CD1c-positive myeloid dendritic cell (primary cell): ENCODE results near the gene TCF12.
A peak's percentile ranks its signal among the peaks of the same experiment; 100 is the strongest.
"Not testable (repeated sequence)": the region's sequence is repeated elsewhere in the genome, so short reads cannot be mapped to it uniquely, and the experiment has no call there.

Experiments
- DNase-seq: peaks from one replicate; pipeline ENCODE4 v3.0.0-alpha.2; 2016; ENCODE audit errors: extremely low spot score

The TCF12 gene

DNA sequence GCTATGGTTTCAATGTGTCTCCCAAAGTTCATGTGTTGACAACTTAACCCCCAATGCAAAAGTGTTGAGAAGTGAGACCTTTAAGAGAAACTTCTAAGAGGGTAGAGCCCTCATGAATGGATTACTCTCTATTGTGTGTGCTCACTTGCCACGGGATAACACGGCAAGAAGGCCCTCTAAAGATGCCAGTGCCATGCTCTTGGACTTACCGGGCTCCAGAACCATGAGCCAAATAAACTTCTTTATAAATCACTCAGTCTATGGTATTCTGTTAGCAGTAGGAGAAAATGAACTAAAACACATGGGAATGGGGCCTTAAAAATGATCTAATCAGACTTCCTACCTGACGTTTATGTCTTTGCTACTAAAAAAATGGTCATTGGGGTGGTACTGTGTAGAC is 2.6 kb upstream of the TCF12 start:
- no peak for DNase-seq

DNA sequence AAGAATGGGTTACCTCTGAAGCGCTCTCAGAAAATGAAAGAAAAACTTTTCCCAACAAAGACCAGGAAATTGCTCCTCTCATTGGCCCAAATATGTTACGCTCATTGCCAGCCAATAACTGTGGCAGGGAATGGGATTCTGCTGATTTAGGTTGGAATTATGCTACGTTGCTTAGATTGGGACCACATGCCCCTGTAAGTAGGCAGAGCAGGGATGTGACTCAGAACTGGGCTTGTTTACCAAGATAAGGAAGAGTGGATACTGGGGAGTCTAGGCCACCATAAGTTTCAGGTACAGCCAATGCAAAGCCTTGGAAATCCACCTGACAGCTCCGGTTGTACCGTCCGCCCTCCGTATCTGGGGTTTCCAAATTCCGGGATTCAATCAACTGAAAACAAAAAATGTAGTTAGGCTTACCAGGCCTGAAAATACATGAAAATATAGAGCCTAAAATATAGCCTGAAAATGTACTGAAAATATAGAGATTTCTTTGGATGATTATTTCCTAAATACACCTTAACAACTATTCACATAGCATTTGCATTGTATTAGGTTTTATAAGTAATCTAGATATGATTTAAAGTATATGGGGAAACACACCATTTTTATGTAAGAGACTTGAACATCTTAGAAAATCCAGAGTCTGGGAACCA is 1.5 kb upstream of the TCF12 start:
- no peak for DNase-seq

DNA sequence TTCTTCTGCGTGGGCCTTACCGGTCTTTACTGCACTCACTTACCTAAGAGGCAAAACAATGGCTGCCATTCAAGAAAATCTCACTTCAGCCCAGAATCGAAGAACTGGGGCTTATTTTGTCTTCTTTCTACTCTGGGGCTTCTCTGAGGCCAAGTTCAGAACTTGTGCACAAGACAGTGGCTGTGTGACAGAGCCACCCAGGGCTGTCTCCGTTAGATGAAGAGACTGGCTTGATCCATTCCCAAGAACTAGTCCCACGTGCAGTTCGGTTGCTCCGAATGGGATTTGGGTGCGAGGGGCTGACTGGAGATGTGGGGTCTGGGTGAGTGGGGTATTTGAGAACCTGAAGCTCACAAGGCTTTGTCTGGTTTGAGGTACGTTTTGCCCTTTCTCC is 795 bp upstream of the TCF12 start:
- DNase-seq: no peak

DNA sequence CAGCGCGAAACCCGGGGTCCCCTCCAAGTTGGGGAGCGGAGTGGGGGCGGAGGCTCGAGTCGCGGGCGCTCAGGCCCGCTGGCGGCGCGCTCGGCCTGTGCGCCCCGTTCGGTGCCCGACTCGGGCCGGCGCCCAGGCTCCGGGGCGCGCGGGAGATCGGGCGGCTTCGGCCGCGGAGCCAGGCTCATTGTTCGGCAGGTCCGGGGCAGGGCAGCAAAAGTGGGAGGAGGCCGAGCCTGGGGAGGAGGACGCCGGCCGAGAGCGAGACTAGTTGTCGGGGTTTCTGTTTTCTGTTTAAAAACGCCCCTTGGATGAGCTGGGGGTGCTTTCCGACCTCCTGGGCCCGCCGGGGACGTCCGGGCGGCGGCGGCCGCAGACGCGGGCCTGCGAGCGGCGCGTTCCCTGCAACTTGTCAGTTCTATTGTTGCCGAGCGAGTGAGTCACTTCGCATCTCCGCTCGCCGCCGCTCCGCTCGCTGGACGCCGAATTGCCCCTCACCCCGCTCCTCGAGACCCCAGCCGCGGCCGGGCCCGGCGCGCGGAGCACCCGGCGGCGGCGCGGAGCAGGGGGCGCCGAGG is 676 bp downstream of the TCF12 start:
- peak; percentile 60 for DNase-seq

DNA sequence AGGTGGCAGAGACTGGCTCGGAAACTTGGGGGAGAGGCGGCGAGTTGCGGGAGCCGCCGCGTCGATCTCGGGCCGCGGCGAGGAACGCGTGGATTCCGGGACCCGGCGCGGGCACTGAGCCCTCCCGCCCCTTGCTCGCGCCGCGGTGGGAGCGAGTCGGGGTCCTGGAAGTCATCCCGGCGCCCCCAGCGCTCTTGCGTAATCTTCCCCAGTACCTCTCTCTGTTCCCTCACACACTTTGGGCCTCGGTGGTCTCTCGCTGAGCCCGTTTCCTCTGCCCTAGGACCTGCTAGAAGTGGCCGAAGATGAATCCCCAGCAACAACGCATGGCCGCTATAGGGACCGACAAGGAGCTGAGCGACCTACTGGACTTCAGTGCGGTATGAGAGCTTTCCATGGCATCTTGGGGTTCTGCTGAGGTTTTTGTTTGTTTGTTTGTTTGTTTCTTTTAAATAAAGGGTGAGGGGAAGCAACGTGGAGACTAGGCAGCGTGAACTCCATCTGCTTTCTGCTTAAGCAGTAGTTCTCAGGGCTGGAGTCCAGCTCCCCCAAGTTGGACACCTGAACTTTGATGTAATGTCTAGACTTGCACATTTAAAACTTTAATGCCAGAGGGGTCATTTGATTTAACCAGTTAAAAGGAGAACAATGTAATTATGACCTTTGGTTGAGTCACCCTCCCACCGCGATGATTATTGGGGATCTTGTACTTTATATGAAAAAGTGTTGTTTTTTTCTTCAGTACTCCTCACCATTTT is 1.3 kb downstream of the TCF12 start:
- DNase-seq: peak; percentile 61

DNA sequence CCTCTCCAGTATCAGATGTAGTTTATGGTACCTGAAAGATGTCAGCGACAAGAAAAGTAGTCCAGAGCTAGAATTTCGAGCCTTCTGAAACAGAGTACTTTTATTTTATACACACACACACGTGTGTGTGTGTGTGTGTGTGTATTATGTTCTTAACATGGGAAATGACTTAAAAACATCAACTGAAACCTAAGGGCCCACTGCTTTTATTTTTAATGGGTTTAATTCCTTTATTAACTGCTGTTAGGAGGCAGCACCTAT is 1.9 kb downstream of the TCF12 start:
- no peak for DNase-seq

DNA sequence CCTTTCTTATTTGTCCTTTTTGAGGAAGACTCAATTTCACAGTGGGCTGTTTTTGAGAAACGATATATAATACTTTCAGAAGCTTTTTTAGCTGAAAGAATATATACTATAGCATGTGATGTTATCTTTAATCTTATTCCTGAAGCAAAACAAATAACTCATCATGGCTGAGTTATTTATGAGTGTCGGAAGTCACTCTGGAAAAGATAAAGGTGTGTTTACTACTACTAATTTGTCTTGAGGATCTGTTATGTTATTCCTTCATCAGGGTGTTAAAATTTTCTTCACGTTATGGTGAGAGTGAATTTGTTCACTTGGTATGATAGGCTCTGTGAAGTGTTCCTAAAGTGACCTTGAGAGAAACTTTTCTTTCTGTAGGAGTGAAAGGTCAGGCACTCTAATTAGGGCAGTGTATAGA is 4.7 kb downstream of the TCF12 start:
- DNase-seq: no peak

DNA sequence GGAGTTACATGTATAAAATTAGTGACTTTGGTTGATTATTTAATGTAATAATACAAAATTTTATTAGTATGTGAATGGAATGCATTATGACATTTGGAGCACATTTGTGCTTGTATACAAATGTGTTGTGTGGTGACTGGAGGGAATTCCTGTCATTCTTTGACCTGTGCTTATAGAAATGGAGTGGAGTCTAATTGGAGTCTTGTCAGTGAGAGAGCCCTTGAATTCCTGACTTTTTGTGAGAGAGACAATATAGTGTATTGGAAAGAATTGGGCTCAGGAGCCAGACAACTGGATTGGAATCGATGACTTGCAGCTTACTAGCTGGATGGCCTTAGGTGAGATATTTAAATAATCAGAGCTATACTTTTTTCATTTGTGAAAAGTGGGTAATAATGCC is 9.4 kb downstream of the TCF12 start:
- DNase-seq: no peak

DNA sequence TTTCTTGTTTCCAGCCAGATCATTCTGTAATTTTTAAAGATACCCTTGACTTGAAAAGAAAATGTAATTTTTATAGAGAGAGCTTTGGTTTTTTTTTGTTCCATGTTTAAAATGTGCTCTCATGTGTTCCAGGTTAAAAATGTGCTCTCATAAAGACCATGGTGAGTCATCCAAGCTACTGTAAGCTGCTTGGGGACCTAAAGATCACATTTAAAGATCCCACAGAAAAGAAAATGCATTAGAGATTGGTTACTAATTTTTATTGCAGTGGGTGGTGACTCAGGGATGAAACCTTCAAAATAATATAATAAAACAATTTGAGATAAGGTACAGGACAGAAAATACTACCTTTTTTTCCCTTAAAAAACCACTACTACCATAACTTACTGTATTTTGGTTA is 11.0 kb downstream of the TCF12 start:
- DNase-seq: no peak

DNA sequence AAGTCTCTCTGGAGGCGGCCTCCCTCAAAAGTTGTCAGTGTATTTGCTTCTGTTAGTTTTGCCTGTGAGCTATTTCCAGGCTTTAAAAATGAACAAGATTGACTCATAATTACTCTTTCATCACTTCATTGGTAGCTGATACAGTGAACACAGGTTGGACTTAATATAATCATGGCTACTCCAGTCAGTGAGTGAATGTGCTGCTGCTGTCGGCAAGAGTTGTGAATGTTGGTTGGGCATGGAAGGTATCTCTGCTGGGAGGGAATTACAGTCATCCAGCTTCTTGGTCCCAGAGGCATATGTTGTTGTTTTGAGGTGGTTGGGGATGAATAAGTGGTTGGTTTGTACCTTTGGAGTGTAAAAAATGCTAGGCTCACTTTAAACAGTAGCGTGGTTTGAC is 11.5 kb downstream of the TCF12 start:
- DNase-seq: no peak

DNA sequence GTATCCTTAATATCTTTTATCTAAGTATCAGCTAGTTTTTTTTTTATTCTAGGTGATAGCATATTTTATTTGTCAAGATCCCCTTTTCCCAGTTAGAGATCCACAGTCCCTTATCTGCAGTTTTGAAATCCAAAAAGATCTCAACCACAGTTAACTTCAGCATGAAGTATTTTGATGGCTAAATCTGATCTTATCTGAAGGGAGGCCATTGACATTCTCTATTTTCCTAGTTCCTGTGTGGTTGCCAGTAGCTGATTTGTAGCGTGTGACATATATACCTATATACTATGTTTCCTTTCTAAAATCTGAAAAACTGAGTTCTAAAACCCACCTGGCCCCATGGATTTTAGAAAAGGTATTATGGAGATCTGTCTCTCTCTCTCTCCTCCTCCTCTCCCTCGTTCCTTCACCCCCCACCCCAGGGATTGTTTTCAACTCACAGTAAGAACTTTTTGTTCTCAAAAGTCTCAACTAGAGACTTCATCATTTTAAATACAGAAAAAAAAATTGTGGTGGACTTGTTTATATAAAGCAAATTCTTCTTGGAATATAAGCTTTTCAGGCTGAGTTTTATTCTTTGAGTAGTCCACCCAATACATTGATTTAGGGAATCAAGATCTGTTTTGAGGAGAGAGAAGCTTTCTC is 12.3 kb downstream of the TCF12 start:
- no peak for DNase-seq

DNA sequence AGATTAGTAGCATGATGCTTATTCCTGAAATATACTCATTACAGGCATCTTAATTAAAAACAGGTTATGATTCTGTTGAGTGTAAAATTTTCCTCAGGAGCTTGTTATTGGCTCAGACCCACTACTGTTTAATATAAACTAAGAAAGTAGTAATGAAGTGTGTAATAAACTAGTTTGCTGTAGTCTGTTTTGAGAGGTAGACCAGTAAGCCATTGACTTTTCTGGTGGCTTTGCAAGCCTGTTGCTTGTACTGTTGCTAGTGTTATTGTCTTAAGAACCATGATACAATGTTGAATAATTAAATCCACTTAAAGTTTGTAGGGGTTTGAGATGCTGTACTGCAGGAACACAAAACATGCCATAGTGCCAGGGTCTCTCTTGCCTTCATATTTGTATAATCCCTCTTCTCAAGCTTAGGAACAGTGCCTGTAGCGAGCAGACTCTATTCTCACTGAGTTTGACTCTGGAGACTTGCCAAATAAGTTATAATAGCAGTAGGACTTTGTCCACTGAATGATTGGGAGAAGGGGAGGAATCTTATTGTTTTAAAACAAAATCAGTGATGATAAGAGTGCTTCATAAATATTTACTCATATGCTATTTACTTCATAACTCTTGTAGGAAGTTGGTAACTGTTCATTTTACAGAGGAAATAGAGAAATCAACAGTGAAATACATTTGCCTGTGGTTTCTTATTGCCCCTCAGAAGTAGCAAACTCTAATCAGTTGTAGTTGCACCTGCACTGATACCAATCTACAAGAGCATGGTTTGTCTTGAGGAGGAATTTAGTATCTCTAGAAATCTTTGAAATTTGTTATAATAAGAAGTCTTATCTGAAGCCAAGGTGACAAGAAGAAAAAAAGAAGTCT is 13.4 kb downstream of the TCF12 start:
- no peak for DNase-seq

DNA sequence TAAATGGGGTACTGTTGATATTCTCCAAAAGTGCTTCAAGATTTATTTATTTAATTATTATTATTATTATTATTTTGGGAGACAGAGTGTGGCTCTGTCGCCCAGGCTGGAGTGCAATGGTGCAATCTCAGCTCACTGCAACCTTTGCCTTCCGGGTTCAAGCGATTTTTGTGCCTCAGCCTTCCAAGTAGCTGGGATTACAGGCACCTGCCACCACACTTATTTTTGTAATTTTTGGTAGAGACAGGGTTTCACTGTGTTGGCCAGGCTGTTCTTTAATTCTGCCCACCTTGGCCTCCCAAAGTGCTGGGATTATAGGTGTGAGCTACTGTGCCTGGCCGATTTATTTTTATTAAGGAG is 14.0 kb downstream of the TCF12 start:
- not testable (repeated sequence) for DNase-seq

DNA sequence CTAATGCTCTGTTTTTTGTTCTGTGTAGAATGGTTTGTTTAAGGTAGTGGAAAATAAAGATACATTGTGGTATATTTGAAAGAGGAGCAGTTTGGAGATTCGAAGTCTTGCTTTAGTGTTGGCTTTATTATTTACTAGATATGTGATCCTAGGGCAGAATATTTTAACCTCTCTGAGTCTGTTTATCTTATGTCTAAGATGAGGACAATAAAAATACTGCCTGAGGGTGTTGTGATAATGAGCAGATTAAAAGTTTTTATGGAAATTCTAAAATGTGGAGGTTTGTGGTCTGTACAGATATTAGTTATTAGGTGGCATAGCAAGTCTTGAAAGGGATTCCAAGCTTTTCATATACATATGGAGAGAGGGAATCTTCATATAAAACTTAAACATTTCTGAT is 15.0 kb downstream of the TCF12 start:
- DNase-seq: no peak

DNA sequence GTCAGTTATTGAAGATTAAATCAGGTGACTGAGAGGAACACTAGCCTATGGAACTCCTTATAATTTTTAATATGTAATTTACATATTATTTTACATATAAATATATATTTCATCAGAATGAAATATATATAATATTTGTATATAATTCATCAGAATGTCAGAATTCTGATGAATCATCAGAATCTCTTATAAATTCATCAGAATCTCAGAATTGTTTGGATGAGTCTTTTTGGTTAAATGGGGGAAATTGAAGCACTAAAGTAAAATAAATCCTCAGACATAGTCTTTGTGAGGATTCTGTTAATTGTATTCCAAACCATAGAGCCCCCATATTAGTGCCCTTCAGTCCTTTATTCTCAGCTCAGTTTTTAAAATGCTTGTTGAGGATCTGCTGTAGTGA is 15.4 kb downstream of the TCF12 start:
- no peak for DNase-seq

DNA sequence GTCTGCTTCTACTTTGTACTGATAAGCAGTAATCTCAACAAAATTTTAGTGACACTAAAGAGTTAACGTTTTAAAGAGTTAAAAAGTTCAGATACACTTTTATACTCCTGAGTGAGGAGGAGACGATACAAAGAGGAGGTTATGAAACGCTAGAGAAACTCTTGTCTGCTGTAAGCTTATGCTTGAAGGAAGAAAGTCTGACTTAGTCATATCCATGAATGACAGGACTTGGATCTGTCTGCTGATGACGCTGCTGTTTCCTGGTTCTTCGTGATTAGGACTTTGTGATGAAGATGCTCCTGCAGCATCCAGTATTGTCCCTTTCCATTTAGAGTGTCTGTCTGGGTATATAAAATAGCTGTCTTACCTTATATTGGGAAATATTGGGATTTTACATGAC is 15.8 kb downstream of the TCF12 start:
- DNase-seq: no peak

DNA sequence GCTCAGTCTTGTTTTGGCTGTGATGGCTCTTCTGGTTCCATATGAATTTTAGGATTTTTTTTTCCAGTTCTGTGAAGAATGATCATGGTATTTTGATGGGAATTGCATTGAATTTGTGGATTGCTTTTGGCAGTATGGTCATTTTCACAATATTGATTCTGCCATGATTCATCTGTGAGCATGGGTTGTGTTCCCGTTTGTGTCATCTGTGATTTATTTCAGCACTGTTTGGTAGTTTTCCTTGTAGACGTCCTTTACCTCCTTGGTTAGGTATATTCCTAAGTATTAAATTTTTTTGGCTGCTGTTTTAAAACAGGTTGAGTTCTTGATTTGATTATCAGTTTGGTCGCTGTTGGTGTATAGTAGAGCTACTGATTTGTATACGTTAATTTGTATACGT is 18.5 kb downstream of the TCF12 start:
- DNase-seq: no peak

DNA sequence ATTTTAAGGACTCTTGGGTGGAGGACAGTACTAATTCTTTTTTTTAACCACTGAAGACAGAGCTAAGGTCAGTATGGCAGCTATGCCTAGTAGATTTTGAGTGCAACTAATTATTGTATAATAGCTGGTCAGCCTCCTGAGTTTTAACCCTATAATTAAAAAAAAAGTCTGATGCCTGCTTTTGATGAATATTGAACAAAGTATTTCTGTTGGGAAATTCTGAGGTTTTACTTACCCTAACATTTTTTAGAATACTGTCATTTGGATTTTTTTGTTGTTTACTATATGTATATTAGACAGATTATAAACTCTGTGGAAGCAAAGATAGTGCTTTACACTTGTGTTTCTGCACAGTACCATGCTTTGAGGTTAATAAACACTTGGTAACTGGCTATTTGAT is 20.8 kb downstream of the TCF12 start:
- DNase-seq: no peak

DNA sequence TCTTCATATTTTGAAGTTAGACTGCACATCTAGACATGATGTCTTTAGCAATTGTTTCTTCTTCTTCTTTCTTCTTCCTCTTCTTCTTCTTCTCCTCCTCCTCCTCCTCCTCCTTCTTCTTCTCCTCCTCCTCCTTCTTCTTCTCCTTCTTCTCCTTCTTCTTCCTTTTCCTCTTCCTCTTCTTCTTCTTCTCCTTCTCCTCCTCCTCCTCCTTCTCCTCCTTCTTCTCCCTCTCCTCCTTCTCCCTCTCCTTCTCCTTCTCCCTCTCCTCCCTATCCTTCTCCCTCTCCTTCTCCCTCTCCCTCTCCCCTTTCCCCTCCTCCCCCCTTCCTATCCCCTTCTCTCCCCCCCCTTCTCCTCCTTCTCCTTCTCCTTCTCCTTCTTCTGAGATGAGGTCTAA is 21.9 kb downstream of the TCF12 start:
- no peak for DNase-seq

DNA sequence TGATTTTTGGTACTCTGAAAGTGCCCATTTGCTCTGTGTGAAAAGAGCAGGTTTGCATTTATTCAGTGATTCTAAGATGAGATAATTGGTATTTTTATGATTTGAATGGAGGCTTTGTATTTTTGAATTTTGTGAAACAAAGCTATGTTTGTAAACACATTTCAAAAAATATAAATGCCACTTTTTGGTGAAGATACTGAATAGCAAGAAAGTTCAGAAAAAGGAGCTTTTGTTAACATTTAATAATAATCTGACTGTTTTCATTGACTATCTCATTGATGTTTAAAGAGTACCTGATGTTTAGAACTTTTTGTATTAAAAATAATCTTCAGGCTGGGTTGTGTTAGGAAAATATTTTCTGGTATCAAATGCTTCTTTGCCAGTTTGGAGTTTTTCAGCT is 23.7 kb downstream of the TCF12 start:
- DNase-seq: no peak

DNA sequence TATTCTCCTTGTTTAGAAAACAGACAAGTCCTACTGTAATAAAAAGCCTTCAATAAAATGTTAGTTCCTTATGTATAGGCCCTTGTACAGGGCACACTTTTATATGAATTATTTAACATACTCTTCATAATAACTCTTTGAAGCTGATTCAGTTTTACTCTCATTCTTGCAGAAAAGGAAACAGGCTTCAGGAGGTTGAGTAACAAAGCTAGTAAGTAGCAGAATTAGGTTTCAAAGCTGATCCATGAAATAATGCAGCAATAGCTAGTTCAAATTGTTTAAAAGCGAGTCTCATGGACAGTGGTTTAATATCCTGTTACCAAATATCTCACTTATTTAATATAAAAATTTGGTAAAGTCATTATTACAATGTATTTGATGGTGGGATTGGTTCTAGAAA is 25.0 kb downstream of the TCF12 start:
- no peak for DNase-seq

DNA sequence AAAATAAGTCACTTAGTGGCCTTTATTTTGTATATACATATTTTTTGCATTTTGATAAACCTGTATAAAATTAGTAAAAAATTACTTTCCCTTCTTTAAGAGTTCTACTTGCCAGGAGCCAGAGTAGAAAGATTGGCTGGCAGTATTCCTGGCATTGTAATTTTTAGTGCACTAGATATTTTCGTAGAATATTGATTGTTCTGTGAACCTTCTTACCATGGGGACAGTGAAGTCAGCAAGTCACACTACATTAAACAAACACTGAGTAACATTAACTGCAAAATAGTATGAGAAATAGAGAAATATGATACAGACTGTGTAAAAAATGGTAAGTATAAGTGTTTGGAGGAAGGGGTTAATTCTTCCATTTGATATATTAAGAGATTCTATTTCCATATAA is 26.0 kb downstream of the TCF12 start:
- no peak for DNase-seq
